Renal cortex interstitium (tissue), 11 donors: ENCODE results near the gene CHN2. TPM values are rescaled to one million over a fixed set of nuclear protein-coding genes. Genes with fewer than 3 reads are reported as not detected.
"Not testable (repeated sequence)": the region's sequence is repeated elsewhere in the genome, so short reads cannot be mapped to it uniquely, and the experiment has no call there.

Experiments used
- DNase-seq, 11 donors: peaks; one replicate each; pipeline ENCODE4 v3.0.0-alpha.2; 2013; ENCODE audit warnings: low read depth in 9 of 11, low spot score in 4 of 11; ENCODE audit errors: extremely low read depth in 1 of 11
- polyA plus RNA-seq, 3 donors: library from polyadenylated mRNA; unstranded; fragments of 120-200 nt; gene quantifications; one replicate each; pipeline ENCODE4 v1.2.1, GENCODE V29; 2013; ENCODE audit not compliant: insufficient read length in 3 of 3

Gene CHN2
- polyA plus RNA-seq, 3 donors: 16.7 to 19.2 (median 18.1) TPM

- DNase-seq: no peak
Observed at GRCh38 chr7:29243910-29244655, 49.5 kb downstream of the CHN2 start.

- DNase-seq: no peak
Observed at GRCh38 chr7:29247224-29247962, 52.8 kb downstream of the CHN2 start.

- DNase-seq: no peak
Observed at GRCh38 chr7:29247963-29248236, 53.3 kb downstream of the CHN2 start.

- no peak for DNase-seq
Observed at GRCh38 chr7:29248713-29249382, 54.3 kb downstream of the CHN2 start.

GRCh38 chr7:29249383-29249750 is 54.8 kb downstream of the CHN2 start:
- DNase-seq: peak in 1 of 11 donors; percentile 29

GRCh38 chr7:29249860-29250259 is 55.3 kb downstream of the CHN2 start:
- no peak for DNase-seq

GRCh38 chr7:29253225-29253624 is 58.6 kb downstream of the CHN2 start:
- no peak for DNase-seq

GRCh38 chr7:29254591-29254990 is 60.0 kb downstream of the CHN2 start:
- DNase-seq: no peak

GRCh38 chr7:29255199-29255878 is 60.8 kb downstream of the CHN2 start:
- DNase-seq: no peak

GRCh38 chr7:29255906-29256692 is 61.5 kb downstream of the CHN2 start:
- DNase-seq: no peak

GRCh38 chr7:29256693-29257002 is 62.1 kb downstream of the CHN2 start:
- DNase-seq: no peak

GRCh38 chr7:29258951-29259350 is 64.4 kb downstream of the CHN2 start:
- DNase-seq: no peak

- DNase-seq: no peak
Observed at GRCh38 chr7:29262191-29262917, 67.8 kb downstream of the CHN2 start.

- DNase-seq: not testable (repeated sequence)
Observed at GRCh38 chr7:29263601-29264207, 69.1 kb downstream of the CHN2 start.

GRCh38 chr7:29265208-29265923 is 70.8 kb downstream of the CHN2 start:
- DNase-seq: no peak

GRCh38 chr7:29269935-29270334 is 75.4 kb downstream of the CHN2 start:
- no peak for DNase-seq

- no peak for DNase-seq
Observed at GRCh38 chr7:29270594-29271318, 76.2 kb downstream of the CHN2 start.
